Smooth muscle cell (in vitro differentiated cells): ENCODE data around the gene CCT3. TPM values are rescaled to one million over a fixed set of nuclear protein-coding genes. Genes with fewer than 3 reads are reported as not detected.
"Not testable (repeated sequence)": the region's sequence is repeated elsewhere in the genome, so short reads cannot be mapped to it uniquely, and the experiment has no call there.

Source experiments
- DNase-seq: peaks from one replicate; lab custom pipeline; 2025; ENCODE audit not compliant: unreplicated experiment; lab: John Stamatoyannopoulos, UW
- H2AFZ ChIP-seq: fragments of 200-600 bp; sonication (generic); 2 replicates; pipeline ENCODE4 v1.6.0; 2016; ENCODE audit warnings: antibody characterized with exemption, low read depth, mild to moderate bottlenecking
- H3F3A ChIP-seq: fragments of 200-600 bp; sonication (generic); 2 replicates; pipeline ENCODE4 v1.6.0; 2017; ENCODE audit warnings: antibody characterized with exemption, low read depth
- H3K27ac ChIP-seq: fragments of 200-600 bp; sonication (generic); 2 replicates; pipeline ENCODE4 v1.5.1; 2016; ENCODE audit warnings: low read depth, mild to moderate bottlenecking
- H3K27me3 ChIP-seq: fragments of 200-600 bp; sonication (generic); 2 replicates; pipeline ENCODE4 v1.6.1; 2016; ENCODE audit warnings: low read depth, mild to moderate bottlenecking
- H3K36me3 ChIP-seq: fragments of 200-600 bp; sonication (generic); 2 replicates; pipeline ENCODE4 v1.5.1; 2016; ENCODE audit warnings: low read depth
- H3K4me1 ChIP-seq: fragments of 200-600 bp; sonication (generic); 2 replicates; pipeline ENCODE4 v1.5.1; 2016; ENCODE audit warnings: low read depth
- H3K4me2 ChIP-seq: fragments of 200-600 bp; sonication (generic); 2 replicates; pipeline ENCODE4 v1.6.0; 2016; ENCODE audit warnings: mild to moderate bottlenecking
- H3K4me3 ChIP-seq: fragments of 200-600 bp; sonication (generic); 2 replicates; pipeline ENCODE4 v1.5.1; 2016; ENCODE audit warnings: mild to moderate bottlenecking
- H3K79me2 ChIP-seq: fragments of 200-600 bp; sonication (generic); 2 replicates; pipeline ENCODE4 v1.6.0; 2016; ENCODE audit warnings: low read depth, mild to moderate bottlenecking
- H3K9ac ChIP-seq: fragments of 200-600 bp; sonication (generic); 2 replicates; pipeline ENCODE4 v1.6.0; 2016; ENCODE audit warnings: low read depth
- H3K9me3 ChIP-seq: fragments of 200-600 bp; sonication (generic); replicated peaks from 2 replicates; pipeline ENCODE4 v1.5.1; 2016; ENCODE audit warnings: low read depth
- H4K20me1 ChIP-seq: fragments of 200-600 bp; sonication (generic); 2 replicates; pipeline ENCODE4 v1.6.0; 2016; ENCODE audit warnings: low read depth
- CTCF ChIP-seq: fragments of 200-600 bp; sonication (generic); IDR thresholded peaks from 2 replicates; pipeline ENCODE4 v1.5.1; 2017; ENCODE audit warnings: borderline replicate concordance, mild to moderate bottlenecking, antibody characterized with exemption; ENCODE audit not compliant: insufficient read depth, poor library complexity, severe bottlenecking
- WGBS: methylation state at CpG from one replicate; pipeline ENCODE4 v1.1.7; 2016; ENCODE audit warnings: low lambda C conversion rate; 5-methylcytosine and 5-hydroxymethylcytosine counted together
- polyA plus RNA-seq: library from polyadenylated mRNA; unstranded; fragments of >200 nt; fragmentation: Nextera tagmentation; extraction: Ambion mirVana; gene quantifications from 2 replicates; pipeline ENCODE4 v1.2.1, GENCODE V29; 2016
- total RNA-seq: library from RNA; depleted of rRNA; stranded (reverse); fragments of >200 nt; gene quantifications from 2 replicates; pipeline ENCODE4 v1.2.3, GENCODE V29; 2014

The CCT3 gene
- total and polyA plus RNA-seq, 2 experiments from 2014 or later: 147 to 179 TPM

DNA sequence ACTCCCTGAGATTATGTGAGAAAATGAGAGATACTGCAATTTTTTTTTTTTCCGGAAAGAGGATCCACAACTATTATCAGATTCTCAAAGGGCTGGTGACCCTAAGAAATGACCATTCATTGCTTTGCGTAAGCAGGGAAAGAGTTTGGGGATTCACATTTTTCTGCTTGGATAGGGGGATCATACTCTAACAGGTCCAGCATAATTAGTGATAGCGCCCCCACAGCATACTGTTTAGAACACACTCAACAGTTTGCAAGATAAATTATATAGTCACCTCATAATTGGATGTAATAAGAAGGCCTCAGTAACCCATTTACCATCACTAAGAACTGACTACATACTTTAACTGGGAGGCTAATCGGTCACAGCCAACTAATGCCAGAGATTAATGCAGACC lies 1.9 kb downstream of the CCT3 start:
- H3K27me3 ChIP-seq: no peaks in the 10 kb centered on the region
- peaks cover 44% of the 10 kb centered on the region for H3K79me2 ChIP-seq
- DNase-seq: no peak
- H3K4me2 ChIP-seq: peak overlapping the region; percentile 92
- H3K36me3 ChIP-seq: peaks cover 16% of the 10 kb centered on the region
- no peaks in the 10 kb centered on the region for H3F3A ChIP-seq
- no peak overlapping the region for H3K9ac ChIP-seq
- H3K4me1 ChIP-seq: peaks cover 14% of the 10 kb centered on the region
- peak overlapping the region; percentile 88 for H3K4me3 ChIP-seq
- WGBS: 70% methylated on average over 4 of the region's 4 CpGs
- H4K20me1 ChIP-seq: peaks cover 29% of the 10 kb centered on the region
- no peak overlapping the region for H3K27ac ChIP-seq
- no peaks in the 10 kb centered on the region for H3K9me3 ChIP-seq
- H2AFZ ChIP-seq: no peak overlapping the region
- TF ChIP-seq CTCF: no peak

GRCh38 chr1:156323179-156323578 lies 14.9 kb downstream of the CCT3 start:
- not testable (repeated sequence) for H3K9ac ChIP-seq, H2AFZ ChIP-seq, H3K4me2 ChIP-seq, H3K4me3 ChIP-seq, H3K79me2 ChIP-seq, H3K9me3 ChIP-seq, H3F3A ChIP-seq, H3K4me1 ChIP-seq, DNase-seq, H3K27me3 ChIP-seq, H3K27ac ChIP-seq, H4K20me1 ChIP-seq
- peaks cover 34% of the 10 kb centered on the region for H3K36me3 ChIP-seq
- WGBS: 93% methylated on average over 9 of the region's 9 CpGs

- Histone ChIP-seq H3F3A (peaks cover 7% of the 10 kb centered on the region), H2AFZ (no peak overlapping the region), H3K4me3 (no peak overlapping the region), H4K20me1 (peaks cover 6% of the 10 kb centered on the region), H3K4me1 (no peaks in the 10 kb centered on the region), H3K27ac (no peak overlapping the region), H3K79me2 (peaks cover 3% of the 10 kb centered on the region), H3K27me3 (no peaks in the 10 kb centered on the region), H3K9ac (no peak overlapping the region), H3K4me2 (no peak overlapping the region), H3K9me3 (no peaks in the 10 kb centered on the region), H3K36me3 (peaks cover 59% of the 10 kb centered on the region)
- no peak for DNase-seq
- WGBS: 92% methylated on average over 3 of the region's 3 CpGs
- TF ChIP-seq CTCF: no peak
Observed at GRCh38 chr1:156320560-156320959, 17.5 kb downstream of the CCT3 start.

DNA sequence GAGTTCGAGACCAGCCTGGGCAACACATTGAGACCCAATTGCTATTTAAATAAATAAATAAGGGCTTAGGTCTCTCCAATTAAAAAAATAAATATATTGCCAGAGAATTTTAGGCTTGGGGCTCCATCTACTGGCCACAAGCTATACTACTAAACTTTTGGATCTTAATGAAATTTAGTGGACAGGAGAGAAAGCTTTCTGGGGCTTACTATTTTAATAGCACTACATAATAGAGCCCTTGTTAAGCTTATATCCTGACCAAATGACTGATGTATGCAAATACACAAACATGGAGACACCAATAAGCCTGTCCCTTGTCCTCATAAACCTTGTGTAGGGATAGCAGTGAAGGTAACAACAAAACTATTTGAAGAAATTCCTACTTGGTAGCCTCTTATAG lies 18.4 kb downstream of the CCT3 start:
- Histone ChIP-seq H3K36me3 (peaks cover 61% of the 10 kb centered on the region), H3K9ac (no peak overlapping the region), H3K79me2 (peaks cover 3% of the 10 kb centered on the region), H3K27me3 (no peaks in the 10 kb centered on the region), H2AFZ (no peak overlapping the region), H3K27ac (no peak overlapping the region), H4K20me1 (peaks cover 6% of the 10 kb centered on the region), H3K4me1 (no peaks in the 10 kb centered on the region), H3K4me3 (no peak overlapping the region), H3F3A (peaks cover 7% of the 10 kb centered on the region), H3K9me3 (no peaks in the 10 kb centered on the region), H3K4me2 (no peak overlapping the region)
- TF ChIP-seq CTCF: peak; percentile 71
- 96% methylated on average over 1 of the region's 1 CpG for WGBS
- DNase-seq: no peak
